HG03469 (cell line): ENCODE data around the gene CRCP.
"Not testable (repeated sequence)": the region's sequence is repeated elsewhere in the genome, so short reads cannot be mapped to it uniquely, and the experiment has no call there.

Experiments used
- ATAC-seq: cut with Tn5 transposase; IDR thresholded peaks from one replicate; pipeline ENCODE4 v1.9.1; 2021; ENCODE audit warnings: mild to moderate bottlenecking, moderate library complexity, moderate number of reproducible peaks; ENCODE audit not compliant: unreplicated experiment

Gene CRCP

DNA sequence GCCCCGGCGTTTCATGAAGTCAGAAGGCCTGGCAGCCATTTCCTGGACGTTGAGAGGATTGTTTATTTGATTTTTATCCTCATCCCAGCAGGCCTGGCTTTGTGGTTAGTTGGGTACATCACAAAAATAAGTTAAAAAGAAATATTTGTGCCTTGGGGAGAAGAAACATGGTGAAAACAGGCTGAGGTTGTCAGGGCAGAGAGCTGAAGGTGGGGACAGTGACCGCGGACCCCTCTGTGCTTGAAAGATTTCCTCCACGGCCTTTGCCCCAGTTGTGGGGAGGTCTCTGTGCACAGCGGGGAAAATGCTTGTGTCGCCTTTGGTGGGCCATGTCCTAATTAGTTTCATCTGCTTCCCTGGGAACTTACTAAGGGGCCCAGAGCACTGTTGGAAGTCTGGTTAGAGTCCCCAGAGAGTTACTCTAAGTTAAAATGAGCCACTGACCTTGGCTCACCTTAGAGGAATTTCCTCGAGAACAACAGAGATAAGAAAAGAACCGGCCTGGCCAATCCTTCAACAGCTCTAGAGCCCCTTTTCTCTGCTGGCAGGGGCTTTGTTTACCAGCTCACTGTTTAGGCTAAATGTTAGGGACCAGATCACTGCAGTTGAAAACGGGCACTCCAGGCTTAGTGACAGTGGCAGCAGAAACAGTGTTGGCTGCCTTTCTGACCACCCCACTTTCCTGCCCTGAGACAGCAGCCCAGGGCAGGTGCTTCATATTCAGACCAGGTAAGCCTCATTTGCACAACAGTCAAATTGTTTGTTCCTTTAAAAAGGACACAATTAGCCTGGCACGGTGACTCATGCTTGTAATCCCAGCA, 37.9 kb downstream of the CRCP start:
- ATAC-seq: no peak

DNA sequence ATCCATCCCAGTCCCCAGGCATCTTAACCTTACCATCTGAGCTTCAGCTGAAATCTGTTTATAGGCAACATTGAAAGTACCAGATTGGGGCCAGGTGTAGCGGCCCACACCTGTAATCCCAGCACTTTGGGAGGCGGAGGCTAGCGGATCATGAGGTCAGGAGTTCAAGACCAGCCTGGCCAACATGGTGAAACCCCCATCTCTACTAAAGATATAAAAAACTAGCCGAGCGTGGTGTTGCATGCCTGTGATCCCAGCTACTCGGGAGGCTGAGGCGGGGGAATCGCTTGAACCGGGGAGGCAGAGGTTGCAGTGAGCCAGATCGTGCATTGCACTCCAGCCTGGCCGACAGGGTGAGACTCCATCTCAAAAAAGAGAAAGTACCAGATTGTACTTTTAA, 39.0 kb downstream of the CRCP start:
- ATAC-seq: no peak

DNA sequence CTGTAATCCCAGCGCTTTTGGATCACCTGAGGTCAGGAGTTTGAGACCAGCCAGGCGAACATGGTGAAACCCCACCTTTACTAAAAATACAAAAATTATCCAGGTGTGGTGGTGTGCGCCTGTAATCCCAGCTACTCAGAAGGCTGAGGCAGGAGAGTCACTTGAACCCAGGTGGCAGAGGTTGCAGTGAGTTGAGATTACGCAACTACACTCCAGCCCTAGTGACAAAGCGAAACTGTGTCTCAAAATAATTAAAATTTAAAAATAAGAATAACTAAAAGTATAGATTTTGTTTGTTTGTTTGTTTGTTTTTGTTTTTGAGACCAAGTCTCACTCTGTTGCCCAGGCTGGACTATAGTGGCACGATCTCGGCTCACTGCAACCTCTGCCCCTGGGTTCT, 41.4 kb downstream of the CRCP start:
- ATAC-seq: not testable (repeated sequence)

DNA sequence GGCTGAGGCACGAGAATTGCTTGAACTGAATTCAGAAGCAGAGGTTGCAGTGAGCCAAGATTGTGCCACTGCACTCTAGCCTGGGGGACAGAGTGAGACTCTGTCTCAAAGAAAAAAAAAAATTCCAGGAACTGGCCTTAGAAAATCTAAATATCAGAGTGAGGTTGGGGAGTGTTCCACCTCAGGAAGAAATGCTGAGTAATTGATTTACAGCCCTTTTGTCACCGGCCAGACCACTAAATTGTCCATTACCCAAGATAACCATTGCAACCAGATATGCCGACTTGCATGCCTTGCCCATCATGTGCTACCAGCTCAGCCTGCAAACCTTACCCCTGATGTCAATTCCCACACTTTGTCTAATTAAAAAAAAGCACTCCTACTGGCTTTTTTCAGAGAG, 42.4 kb downstream of the CRCP start:
- no peak for ATAC-seq

DNA sequence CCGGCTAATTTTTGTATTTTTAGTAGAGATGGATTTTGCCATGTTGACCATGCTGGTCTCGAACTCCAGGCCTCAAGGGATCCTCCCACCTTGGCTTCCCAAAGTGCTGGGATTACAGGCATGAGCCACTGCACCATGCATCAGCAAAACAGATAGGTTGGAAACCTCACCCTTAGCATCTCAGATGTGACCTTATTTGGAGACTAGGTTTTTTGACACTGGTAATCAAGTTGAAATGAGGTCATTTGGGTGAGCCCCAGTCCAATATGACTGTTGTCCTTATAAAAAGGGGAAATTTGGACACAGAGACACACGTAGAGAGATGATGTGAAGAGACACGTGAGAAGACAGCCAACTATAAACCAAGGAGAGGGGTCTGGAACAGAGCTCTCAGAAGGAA, 48.0 kb downstream of the CRCP start:
- no peak for ATAC-seq

DNA sequence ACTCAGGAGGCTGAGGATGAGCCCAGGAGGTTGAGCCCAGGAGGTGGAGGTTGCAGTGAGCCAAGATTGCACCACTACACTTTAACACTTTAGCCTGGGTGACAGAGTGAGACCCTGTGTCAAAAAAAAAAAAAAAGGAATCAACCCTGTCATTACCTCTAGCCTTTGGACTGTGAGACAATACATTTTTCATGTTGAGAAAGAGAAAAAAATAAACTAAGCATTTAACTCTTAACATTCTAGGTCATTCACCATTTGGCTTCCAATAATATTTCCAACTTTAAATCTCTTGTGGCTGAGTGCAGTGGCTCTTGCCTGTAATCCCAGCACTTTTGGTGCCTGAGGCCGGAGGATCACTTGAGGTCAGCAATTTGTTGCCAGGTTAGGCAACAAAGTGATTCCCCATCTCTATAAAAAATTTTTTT, 48.6 kb downstream of the CRCP start:
- ATAC-seq: no peak

DNA sequence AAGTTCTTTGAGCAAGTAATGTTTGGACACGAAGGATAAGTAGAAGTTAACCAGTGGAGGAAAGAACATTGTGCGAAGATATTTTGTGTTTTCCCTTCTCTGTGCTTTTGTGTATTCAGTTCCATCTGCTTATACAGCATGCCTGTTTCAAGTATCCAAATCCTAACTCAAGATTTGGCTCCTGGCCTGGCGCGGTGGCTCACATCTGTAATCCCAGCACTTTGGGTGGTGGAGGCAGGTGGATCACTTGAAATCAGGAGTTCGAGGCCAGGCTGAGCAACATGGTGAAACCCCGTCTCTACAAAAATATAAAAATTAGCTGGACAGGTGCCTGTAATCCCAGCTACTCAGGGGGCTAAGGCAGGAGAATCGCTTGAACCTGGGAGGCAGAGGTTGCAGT, 49.7 kb downstream of the CRCP start:
- ATAC-seq: no peak

DNA sequence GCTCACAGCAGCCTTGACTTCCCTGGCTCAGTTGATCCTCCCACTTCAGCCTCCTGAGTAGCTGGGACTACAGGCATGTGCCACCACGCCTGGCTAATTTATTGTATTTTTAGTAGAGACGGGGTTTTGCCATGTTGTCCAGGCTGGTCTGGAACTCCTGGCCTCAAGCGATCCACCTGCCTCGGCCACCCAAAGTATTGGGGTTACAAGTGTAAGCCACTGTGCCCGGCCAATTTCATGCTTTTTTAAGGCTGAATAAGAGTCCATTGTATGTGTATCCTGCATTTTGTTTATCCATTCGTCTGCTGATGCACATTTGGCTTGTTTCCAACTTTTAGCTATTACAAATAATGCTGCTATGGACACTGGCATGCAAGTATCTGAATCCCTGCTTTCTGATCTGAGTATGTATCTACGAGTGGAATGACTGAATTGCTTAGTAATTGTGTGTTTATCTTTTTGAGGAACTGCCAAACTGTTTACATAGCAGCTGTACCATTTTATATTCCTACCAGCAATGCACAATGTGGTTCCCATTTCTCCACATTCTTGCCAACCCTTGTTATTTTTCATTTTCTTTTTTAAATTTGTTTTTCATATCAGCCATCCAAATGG, 53.2 kb downstream of the CRCP start:
- no peak for ATAC-seq

DNA sequence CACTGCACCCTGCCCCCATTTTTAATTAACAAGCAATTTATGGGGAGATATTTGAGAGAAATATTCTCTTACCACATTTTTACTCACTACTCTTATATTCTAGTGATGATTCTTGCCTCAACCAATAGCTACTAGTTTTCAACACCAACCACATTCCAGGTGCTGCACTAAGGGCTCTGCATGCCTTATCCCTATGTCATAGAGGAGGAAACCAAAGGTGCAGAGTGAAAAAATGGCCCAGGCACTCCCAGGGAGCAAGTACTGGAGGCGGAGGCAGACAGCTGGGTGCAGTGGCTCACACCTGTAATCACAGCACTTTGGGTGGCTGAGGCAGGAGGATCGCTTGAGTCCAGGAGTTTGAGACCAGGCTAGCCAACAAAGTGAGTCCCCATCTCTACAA, 55.0 kb downstream of the CRCP start:
- no peak for ATAC-seq

DNA sequence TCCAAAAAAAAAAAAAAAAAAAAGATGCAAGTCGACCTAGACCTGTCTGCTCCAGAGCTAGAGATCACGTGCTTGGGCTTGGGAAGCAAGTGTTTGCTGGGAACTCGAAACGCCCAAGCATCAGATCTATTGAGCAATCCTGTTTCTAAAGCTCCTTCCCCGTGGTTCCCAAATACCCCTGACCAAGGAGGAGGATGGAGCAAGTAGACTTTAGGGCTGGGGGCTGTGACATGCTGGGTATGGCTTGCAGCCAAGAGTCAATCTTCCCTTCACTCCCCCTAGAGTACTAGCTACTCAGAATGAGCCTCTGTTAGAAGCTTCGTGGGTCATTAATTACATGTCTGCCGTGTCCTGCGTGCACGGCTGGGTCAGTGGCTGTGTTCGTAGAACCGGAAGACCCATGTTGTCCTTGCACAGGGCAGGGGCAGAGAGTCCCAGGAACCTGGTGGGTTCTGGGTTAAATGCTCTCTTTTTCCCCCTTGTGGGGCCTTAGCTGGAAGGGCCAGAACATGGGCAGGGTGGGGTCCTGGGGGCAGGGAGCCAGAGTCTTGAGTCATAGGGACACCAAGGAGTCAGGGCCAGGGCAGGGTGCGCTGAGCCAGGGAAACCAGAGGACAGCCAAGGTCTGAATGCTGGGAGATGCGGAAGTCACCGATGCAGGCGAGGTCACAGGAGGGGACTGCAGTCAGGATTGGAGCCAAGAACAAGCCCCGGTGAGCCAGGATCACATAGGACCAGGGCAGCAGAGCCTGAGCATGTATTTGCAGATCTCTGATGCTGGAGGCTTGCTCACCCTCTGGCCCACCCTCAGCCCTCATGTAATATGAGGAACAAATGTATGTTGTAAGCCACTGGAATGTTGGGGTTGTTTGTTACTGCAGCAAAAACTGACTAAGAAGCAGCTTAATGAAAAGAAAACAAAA, 55.9 kb downstream of the CRCP start:
- ATAC-seq: no peak

DNA sequence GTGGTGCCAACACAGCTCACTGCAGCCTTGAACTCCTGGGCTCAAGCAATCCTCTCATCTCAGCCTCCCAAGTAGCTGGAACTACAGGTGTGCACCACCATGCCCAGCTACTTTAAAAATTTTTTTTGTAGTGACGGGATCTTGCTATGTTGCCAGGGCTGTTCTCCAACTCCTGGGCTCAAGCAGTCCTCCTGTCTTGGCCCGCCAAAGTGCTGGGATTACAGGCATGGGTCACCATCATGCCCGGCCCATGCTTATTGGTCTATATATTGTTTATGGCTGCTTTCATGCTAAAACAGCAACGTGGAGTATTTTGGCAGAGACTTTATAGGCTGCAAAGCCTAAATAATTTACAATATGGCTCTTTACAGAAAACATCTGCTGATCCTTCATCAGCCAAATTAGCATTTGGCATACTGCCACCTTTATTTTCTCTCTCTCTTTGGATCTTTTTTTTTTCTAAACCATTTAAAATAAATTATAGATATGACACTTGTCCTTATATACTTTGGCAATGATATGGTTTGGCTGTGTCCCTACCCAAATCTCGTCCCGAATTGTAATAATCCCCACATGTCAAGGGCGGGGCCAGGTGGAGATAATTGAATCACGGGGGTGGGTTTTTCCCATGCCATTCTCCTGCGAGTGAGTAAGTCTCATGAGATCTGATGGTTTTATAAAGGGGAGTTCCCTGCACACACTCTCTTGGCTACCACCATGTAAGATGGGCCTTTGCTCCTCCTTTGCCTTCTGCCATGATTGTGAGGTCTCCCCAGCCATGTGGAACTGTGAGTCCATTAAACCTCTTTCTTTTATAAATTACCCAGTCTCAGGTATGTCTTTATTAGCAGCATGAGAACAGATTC, 58.1 kb downstream of the CRCP start:
- ATAC-seq: not testable (repeated sequence)

DNA sequence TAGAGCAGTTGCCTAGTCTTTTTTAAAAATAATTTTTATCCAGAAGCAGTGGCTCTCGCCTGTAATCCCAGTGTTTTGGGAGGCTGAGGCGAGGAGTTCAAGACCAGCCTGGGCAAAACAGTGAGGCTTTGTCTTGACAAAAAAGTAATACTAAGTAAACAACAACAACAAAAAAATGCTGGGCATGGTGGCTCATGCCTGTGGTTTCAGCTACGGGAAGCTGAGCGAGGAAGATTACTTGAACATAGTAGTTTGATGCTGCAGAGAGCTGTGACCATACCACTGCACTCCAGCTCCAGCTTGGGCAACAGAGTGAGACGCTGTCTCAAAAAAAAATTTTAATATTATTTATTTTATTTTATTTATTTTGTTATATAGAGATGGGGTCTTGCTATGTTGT, 59.2 kb downstream of the CRCP start:
- ATAC-seq: no peak

DNA sequence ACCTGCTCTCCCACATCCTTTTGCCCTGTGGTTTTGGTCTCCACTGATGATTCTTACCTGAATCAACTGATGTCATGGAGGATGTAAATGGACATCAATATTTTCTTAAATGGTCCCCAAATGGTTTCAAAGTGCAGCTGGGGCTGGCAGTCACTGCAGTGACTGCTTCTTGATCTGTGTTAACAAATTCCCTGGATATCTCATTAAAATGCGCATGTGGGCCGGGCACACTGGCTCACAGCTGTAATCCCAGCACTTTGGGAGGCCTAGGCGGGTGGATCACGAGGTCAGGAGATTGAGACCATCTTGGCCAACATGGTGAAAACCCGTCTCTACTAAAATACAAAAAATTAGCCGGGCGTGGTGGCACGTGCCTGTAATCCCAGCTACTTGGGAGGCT, 60.4 kb downstream of the CRCP start:
- ATAC-seq: not testable (repeated sequence)

DNA sequence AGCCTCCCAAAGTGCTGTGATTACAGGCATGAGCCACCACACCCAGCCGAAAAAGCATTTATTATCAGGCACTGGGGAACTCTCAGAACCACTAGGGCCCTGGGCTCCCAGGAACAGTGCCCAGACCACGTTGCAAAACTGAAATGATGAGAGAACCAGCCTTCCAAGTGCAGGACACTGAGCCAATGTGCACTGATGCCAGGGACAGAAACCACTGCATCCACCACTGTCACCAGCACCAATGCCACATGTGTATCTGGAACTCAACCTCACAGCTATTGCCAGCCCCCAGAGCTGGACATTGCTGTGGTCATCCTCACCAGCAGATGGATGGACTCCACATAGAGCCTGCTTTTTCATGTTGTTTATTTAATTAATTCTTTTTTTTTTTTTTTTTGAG, 62.3 kb downstream of the CRCP start:
- no peak for ATAC-seq

DNA sequence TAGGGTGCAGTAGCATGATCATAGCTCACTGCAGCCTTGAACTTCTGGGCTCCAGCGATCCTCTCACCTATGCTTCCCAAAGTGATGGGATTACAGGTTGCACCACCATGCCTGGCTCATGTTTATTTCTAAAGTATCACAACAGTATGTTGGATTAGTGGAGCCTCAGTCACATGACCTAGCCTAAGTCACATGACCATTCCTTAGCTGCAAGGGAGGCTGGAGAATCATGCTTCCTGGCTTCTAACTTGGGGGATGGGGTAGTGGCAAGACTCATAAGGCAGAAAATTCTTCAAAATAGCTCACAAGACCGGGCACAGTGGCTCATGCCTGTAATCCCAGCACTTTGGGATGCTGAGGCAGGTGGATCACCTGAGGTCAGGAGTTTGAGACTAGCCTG, 63.6 kb downstream of the CRCP start:
- no peak for ATAC-seq

DNA sequence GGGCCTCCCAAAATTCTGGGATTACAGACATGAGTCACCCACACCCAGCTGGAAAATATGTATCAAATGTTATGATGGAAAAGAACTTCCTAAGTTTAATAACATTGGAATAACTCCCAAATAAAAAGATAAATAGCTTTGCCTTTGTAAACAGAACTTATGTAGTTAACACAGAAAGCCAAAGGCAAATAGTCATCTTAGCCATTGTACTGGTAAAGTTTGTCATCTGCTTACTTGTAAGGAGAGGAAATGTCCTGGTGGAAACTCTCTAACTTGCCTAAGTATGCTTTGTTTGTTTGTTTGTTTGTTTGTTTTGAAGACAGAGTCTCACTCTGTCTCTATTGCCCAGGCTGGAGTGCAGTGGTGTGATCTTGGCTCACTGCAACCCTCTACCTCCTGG, 66.7 kb downstream of the CRCP start:
- ATAC-seq: no peak

DNA sequence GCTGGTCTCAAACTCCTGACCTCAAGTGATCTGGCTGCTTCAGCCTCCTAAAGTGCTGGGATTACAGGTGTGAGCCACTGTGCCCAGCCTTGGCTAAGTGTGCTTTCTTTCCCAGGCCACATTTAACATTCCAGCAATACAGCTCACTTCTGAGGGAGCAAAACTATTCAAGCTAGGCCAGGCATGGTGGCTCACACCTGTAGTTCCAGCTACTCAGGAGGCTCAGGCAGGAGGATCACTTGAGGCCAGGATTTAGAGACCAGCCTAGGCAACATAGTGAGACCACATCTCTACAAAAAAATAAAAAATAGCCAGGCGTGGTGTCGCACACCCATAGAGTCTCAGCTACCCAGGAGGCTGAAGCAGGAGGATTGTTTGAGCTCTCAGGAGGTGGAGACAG, 67.2 kb downstream of the CRCP start:
- ATAC-seq: no peak

DNA sequence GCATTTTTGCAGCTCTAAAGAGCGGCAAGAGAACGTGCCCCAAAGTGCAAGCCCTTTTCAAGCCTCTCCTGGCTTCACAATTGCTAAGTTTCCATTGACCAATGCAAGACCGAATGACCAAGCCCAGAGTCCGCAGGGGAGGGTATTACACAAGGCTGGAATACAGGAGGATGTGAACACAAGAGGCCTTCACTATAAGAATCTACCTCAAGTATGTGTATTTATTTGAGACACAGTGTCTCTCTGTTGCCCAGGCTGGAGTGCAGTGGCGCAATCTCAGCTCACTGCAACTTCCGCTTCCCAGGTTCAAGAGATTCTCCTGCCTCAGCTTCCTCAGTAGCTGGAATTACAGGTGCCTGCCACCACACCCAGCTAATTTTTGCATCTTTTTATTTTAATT, 68.3 kb downstream of the CRCP start:
- no peak for ATAC-seq

DNA sequence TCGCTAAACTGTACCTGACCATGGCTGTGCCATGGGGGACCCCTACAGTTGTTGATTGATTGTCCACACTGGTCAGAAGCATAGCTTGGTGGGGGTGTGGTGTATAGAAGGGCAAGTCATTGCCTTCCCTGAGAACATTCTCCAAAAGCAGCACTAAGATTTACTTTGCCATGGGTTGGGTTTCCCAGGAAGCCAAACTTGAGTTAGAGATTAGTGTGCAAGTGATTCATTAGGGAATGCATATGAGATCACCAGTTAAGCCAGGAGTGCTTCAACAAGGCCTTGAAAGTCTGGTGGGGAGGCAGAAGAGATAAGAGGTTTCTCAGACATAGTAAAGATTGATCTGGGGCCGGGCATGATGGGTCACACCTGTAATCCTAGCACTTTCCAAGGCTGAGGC, 69.1 kb downstream of the CRCP start:
- ATAC-seq: no peak

DNA sequence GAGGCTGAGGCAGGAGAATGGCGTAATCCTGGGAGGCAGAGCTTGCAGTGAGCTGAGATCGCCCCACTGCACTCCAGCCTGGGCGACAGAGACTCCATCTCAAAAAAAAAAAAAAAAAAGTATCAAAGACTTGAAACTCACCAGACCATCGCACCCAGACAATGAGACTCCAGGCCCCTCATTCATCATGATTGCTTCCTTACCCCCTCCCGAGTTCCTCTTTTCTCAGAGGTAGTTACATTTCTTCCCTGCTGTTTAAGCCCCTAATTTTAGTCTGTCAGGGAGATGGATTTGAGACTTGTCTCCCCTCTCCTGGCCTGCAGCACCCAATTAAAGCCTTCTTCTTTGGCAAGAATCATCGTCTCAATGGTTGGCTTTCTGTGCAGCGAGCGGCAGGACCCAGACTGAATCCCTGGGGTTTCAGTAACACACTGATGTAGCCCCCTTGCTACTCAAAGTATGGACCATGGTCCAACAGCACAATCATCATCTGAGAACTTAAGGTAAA, 71.1 kb downstream of the CRCP start:
- no peak for ATAC-seq
